Prostate gland (tissue), 2 donors: ENCODE measurements around the gene FURIN. TPM values are rescaled to one million over a fixed set of nuclear protein-coding genes. Genes with fewer than 3 reads are reported as not detected.

ENCODE experiments used
- DNase-seq: peaks from one replicate; pipeline ENCODE4 v3.0.0-alpha.2; 2019; ENCODE audit warnings: low spot score
- H3K27ac ChIP-seq, 2 donors: fragments of 200-600 bp; sonication (generic); 2 replicates each; pipeline ENCODE4 v1.5.1; 2017 to 2019
- H3K27me3 ChIP-seq: fragments of 200-600 bp; sonication (generic); replicated peaks from 2 replicates; pipeline ENCODE4 v1.5.1; 2019; ENCODE audit not compliant: insufficient read depth
- H3K36me3 ChIP-seq, 2 donors: fragments of 200-600 bp; sonication (generic); 1 replicate in 1 of 2; 2 replicates in 1 of 2; pipeline versions ENCODE4 v1.5.1 to v1.8.1; 2017 to 2019
- H3K4me1 ChIP-seq: fragments of 200-600 bp; sonication (generic); replicated peaks from 2 replicates; pipeline ENCODE4 v1.5.1; 2019
- H3K4me3 ChIP-seq, 2 donors: fragments of 200-600 bp; sonication (generic); 2 replicates each; pipeline ENCODE4 v1.5.1; 2017 to 2019
- H3K9me3 ChIP-seq: fragments of 200-600 bp; sonication (generic); 2 replicates; pipeline ENCODE4 v1.5.1; 2017
- CTCF ChIP-seq, 4 experiments: fragments of 200-600 bp in 2 of 4; fragments of 450-650 bp in 2 of 4; sonication (generic) in 2 of 4; IDR thresholded peaks; 1 replicate in 3 of 4; 2 replicates in 1 of 4; pipeline ENCODE4 v1.5.1; 2016 to 2019; ENCODE audit warnings: antibody characterized with exemption in 4 of 4, mild to moderate bottlenecking in 2 of 4, moderate library complexity in 2 of 4
- POLR2AphosphoS5 ChIP-seq: sonication (generic); formaldehyde crosslinking; IDR thresholded peaks from one replicate; pipeline ENCODE4 v1.6.1; 2017; ENCODE audit warnings: antibody characterized with exemption
- WGBS: methylation state at CpG from one replicate; pipeline ENCODE4 v1.1.5; 2018; 5-methylcytosine and 5-hydroxymethylcytosine counted together
- intact Hi-C: fragments of 100-400 bp; cut with DNase I; formaldehyde crosslinking; loops from one replicate; pipeline ENCODE4 v1.14.2; 2022
- small RNA-seq, 2 donors: library from RNA; depleted of rRNA; stranded (forward); fragments of <200 nt; gene quantifications; one replicate each; pipeline ENCODE3, GENCODE V24; 2016
- total RNA-seq, 2 donors: library from RNA; depleted of rRNA; stranded (reverse); fragments of >200 nt; gene quantifications; one replicate each; pipeline ENCODE4 v1.1.0, GENCODE V29; 2016

Gene FURIN
- total RNA-seq, 2 donors from 2014 or later = 92.8 to 154 TPM

GRCh38 chr15:90932660-90932991 lies 64.2 kb downstream of the FURIN start:
- intact Hi-C loops = loop anchor here (2.0 kb wide), 1 partner anchor 30 kb away; the partner anchor contains the start of gene MAN2A2

More at GRCh38 chr15:90932660-90932991, 64.2 kb downstream of the FURIN start:
- no peak for TF ChIP-seq POLR2AphosphoS5
- TF ChIP-seq CTCF (IDR thresholded peaks at IDR 0.05) = peak in 1 of 4 experiments; percentile 10
- H3K27me3 ChIP-seq = no peaks in the 10 kb centered on the region
- H3K9me3 ChIP-seq = no peaks in the 10 kb centered on the region
- no peak for DNase-seq
- H3K36me3 ChIP-seq = no peaks in the 10 kb centered on the region
- 18% methylated on average over 5 of the region's 5 CpGs for WGBS
- peak overlapping the region; percentile 94 for H3K27ac ChIP-seq
- H3K4me3 ChIP-seq = peak overlapping the region; percentile 56 to 80
- peaks cover 9% of the 10 kb centered on the region for H3K4me1 ChIP-seq

Small RNA genes lying within 50 kb of the gene (small RNA-seq; reads per million reads assigned to genes)
- gene RN7SL363P = 0 reads per million in 2 donors

Other genes with a start within 250 kb of the FURIN start
- 1 to 10 TPM; 1.4 to 4.9 TPM for gene BLM, start 151.2 kb upstream of the FURIN start, total RNA-seq
- 10 to 100 TPM; 22.8 to 33.9 TPM for gene FES, start 15.9 kb downstream of the FURIN start, total RNA-seq
- gene MAN2A2, start 34.7 kb downstream of the FURIN start, total RNA-seq = 100 to 1,000 TPM in 1 of 2 donors, 10 to 100 TPM in 1; 46.6 to 113 TPM
- 10 to 100 TPM; 16.2 to 30.6 TPM for gene HDDC3, start 64.0 kb downstream of the FURIN start, total RNA-seq
- 10 to 100 TPM; 52.2 to 70.1 TPM for gene UNC45A, start 66.7 kb downstream of the FURIN start, total RNA-seq
- 10 to 100 TPM in 1 of 2 donors, 1 to 10 TPM in 1; 9.1 to 13.0 TPM for gene RCCD1, start 86.3 kb downstream of the FURIN start, total RNA-seq
- 10 to 100 TPM; 13.5 to 37.0 TPM for gene PRC1, start 125.9 kb downstream of the FURIN start, total RNA-seq
- gene VPS33B, start 154.0 kb downstream of the FURIN start, total RNA-seq = 10 to 100 TPM in 1 of 2 donors, 1 to 10 TPM in 1; 9.4 to 18.3 TPM
- 1 to 10 TPM; 2.3 to 5.4 TPM for gene SV2B, start 231.7 kb downstream of the FURIN start, total RNA-seq